Measurements from ENCODE around the gene FLRT2.

- no peak for TF ChIP-seq POLR2A (IDR thresholded peaks at IDR 0.05; ENCODE audit: low read depth)
- no peak for TF ChIP-seq CTCF (IDR thresholded peaks at IDR 0.05)
- no peak for TF ChIP-seq POLR2AphosphoS5 (IDR thresholded peaks at IDR 0.05)
- TF ChIP-seq EP300 (IDR thresholded peaks at IDR 0.05): no peak
These were observed 15.8 kb downstream of the FLRT2 start for GRCh38 chr14:85545738-85546137.
